HEK293 (cell line): ENCODE measurements around the gene CDHR1.

ENCODE experiments used
- ZNF274 ChIP-seq, 2 experiments: fragments of 200-500 bp in 1 of 2; fragments of 450-650 bp in 1 of 2; sonication (Bioruptor generic) in 1 of 2; formaldehyde crosslinking in 1 of 2; IDR thresholded peaks; 2 replicates each; pipeline versions ENCODE4 v1.5.1 to v1.6.1; 2014 to 2016; ENCODE audit warnings: borderline replicate concordance in 1 of 2, inconsistent platforms in 1 of 2, low read length in 1 of 2, missing biosample characterization in 1 of 2, missing genetic modification characterization in 1 of 2
- ZNF335 ChIP-seq: fragments of 450-650 bp; formaldehyde crosslinking; conservative IDR thresholded peaks from 2 replicates; pipeline ENCODE4 v1.5.1; 2016; ENCODE audit warnings: missing biosample characterization, missing genetic modification characterization
- TF ChIP-seq, protein P1 (sequence below): fragments of 450-650 bp; formaldehyde crosslinking; IDR thresholded peaks from 2 replicates; pipeline ENCODE4 v1.5.1; 2016; ENCODE audit warnings: missing biosample characterization, missing genetic modification characterization
- TF ChIP-seq, protein P2 (sequence below): fragments of 450-650 bp; IDR thresholded peaks from 2 replicates; pipeline ENCODE4 v1.5.1; 2018; ENCODE audit warnings: missing biosample characterization, missing genetic modification characterization

DNA sequence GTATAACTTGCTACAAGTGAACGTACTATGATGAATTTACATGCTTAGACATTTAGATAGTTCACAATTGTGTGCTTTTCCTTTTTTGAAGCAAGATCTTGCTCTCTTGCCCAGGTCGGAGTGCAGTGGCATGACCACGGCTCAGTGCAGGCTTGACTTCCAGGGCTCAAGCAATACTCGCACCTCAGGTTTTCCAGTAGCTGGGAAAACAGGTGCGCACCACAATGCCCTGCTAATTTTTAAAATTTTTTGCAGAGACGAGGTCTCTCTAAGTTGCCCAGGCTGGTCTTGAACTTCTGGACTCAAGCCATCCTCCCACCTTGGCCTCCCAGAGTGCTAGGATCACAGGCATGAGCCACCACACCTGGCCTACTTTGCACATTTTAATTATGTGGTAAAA, 18.9 kb upstream of the CDHR1 start:
- TF ChIP-seq, protein P1, sequence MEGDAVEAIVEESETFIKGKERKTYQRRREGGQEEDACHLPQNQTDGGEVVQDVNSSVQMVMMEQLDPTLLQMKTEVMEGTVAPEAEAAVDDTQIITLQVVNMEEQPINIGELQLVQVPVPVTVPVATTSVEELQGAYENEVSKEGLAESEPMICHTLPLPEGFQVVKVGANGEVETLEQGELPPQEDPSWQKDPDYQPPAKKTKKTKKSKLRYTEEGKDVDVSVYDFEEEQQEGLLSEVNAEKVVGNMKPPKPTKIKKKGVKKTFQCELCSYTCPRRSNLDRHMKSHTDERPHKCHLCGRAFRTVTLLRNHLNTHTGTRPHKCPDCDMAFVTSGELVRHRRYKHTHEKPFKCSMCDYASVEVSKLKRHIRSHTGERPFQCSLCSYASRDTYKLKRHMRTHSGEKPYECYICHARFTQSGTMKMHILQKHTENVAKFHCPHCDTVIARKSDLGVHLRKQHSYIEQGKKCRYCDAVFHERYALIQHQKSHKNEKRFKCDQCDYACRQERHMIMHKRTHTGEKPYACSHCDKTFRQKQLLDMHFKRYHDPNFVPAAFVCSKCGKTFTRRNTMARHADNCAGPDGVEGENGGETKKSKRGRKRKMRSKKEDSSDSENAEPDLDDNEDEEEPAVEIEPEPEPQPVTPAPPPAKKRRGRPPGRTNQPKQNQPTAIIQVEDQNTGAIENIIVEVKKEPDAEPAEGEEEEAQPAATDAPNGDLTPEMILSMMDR (tag by site-specific recombination): no peak
- TF ChIP-seq, protein P2, sequence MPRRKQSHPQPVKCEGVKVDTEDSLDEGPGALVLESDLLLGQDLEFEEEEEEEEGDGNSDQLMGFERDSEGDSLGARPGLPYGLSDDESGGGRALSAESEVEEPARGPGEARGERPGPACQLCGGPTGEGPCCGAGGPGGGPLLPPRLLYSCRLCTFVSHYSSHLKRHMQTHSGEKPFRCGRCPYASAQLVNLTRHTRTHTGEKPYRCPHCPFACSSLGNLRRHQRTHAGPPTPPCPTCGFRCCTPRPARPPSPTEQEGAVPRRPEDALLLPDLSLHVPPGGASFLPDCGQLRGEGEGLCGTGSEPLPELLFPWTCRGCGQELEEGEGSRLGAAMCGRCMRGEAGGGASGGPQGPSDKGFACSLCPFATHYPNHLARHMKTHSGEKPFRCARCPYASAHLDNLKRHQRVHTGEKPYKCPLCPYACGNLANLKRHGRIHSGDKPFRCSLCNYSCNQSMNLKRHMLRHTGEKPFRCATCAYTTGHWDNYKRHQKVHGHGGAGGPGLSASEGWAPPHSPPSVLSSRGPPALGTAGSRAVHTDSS (tag by site-specific recombination): no peak
- TF ChIP-seq ZNF274 (IDR thresholded peaks at IDR 0.05; ENCODE audit: low read length) (no peak), ZNF274 (tag by site-specific recombination; IDR thresholded peaks at IDR 0.05; ENCODE audit: borderline replicate concordance) (no peak), ZNF335 (tag by site-specific recombination) (no peak)
